Fibroblast of skin of back (primary cell): ENCODE data around the gene FMN1. TPM values are rescaled to one million over a fixed set of nuclear protein-coding genes. Genes with fewer than 3 reads are reported as not detected.

Experiments used
- DNase-seq: peaks from one replicate; pipeline ENCODE4 v3.0.0-alpha.2; 2013
- polyA plus RNA-seq, 2 experiments: library from polyadenylated mRNA; unstranded; fragments of 120-200 nt; gene quantifications; one replicate each; pipeline ENCODE4 v1.2.1, GENCODE V29; 2013; ENCODE audit not compliant: insufficient read length in 2 of 2

Gene FMN1
- polyA plus RNA-seq (2013, experiment 1 of 2; ENCODE audit: insufficient read length): 3.1 TPM
- 3.9 TPM for polyA plus RNA-seq (2013, experiment 2 of 2; ENCODE audit: insufficient read length)

- peak; percentile 89 for DNase-seq
Measured at GRCh38 chr15:33194704-33195670, at the start of gene FMN1. FMN1 (minus strand) TSS chr15:33194714; CDS start chr15:33154914, 39,800 bp downstream.

GRCh38 chr15:33243869-33244268 lies 49.4 kb upstream of the FMN1 start:
- DNase-seq: peak; percentile 81

- DNase-seq: peak; percentile 67
Measured at GRCh38 chr15:33243393-33243792, 48.9 kb upstream of the FMN1 start.

- DNase-seq: peak; percentile 40
Measured at GRCh38 chr15:33242669-33243191, 48.2 kb upstream of the FMN1 start.

GRCh38 chr15:33242165-33242564 lies 47.7 kb upstream of the FMN1 start:
- peak; percentile 90 for DNase-seq

- no peak for DNase-seq
Measured at GRCh38 chr15:33236841-33237509, 42.5 kb upstream of the FMN1 start.

- DNase-seq: peak; percentile 54
Measured at GRCh38 chr15:33234020-33234461, 39.5 kb upstream of the FMN1 start.

GRCh38 chr15:33226559-33227181 lies 32.2 kb upstream of the FMN1 start:
- DNase-seq: peak; percentile 39

- DNase-seq: no peak
Measured at GRCh38 chr15:33218071-33218491, 23.6 kb upstream of the FMN1 start.

- DNase-seq: peak; percentile 21
Measured at GRCh38 chr15:33215941-33216872, 21.7 kb upstream of the FMN1 start.

- peak; percentile 7 for DNase-seq
Measured at GRCh38 chr15:33211176-33211808, 16.8 kb upstream of the FMN1 start.

GRCh38 chr15:33209575-33210481 lies 15.3 kb upstream of the FMN1 start:
- DNase-seq: no peak

- no peak for DNase-seq
Measured at GRCh38 chr15:33207646-33208045, 13.1 kb upstream of the FMN1 start.

GRCh38 chr15:33206366-33206765 lies 11.9 kb upstream of the FMN1 start:
- no peak for DNase-seq

- DNase-seq: no peak
Measured at GRCh38 chr15:33204926-33205325, 10.4 kb upstream of the FMN1 start.

- no peak for DNase-seq
Measured at GRCh38 chr15:33204087-33204486, 9.6 kb upstream of the FMN1 start.

- DNase-seq: peak; percentile 54
Measured at GRCh38 chr15:33201491-33202231, 7.1 kb upstream of the FMN1 start.

- DNase-seq: no peak
Measured at GRCh38 chr15:33200903-33201302, 6.4 kb upstream of the FMN1 start.

GRCh38 chr15:33200444-33200843 lies 5.9 kb upstream of the FMN1 start:
- DNase-seq: no peak
